AG09319 (cell line): ENCODE measurements around the gene SEPTIN3.

ENCODE experiments used
- DNase-seq: peaks from one replicate; pipeline ENCODE4 v3.0.0-alpha.2; 2010; ENCODE audit warnings: low read depth; ENCODE audit errors: extremely low read depth
- CTCF ChIP-seq: IDR thresholded peaks from 2 replicates; pipeline ENCODE4 v1.5.1; 2011; ENCODE audit warnings: low read depth, mild to moderate bottlenecking, inconsistent platforms, low read length, moderate library complexity

The SEPTIN3 gene

GRCh38 chr22:41968601-41969000 is 642 bp upstream of the SEPTIN3 start:
- no peak for TF ChIP-seq CTCF
- DNase-seq = no peak

DNA sequence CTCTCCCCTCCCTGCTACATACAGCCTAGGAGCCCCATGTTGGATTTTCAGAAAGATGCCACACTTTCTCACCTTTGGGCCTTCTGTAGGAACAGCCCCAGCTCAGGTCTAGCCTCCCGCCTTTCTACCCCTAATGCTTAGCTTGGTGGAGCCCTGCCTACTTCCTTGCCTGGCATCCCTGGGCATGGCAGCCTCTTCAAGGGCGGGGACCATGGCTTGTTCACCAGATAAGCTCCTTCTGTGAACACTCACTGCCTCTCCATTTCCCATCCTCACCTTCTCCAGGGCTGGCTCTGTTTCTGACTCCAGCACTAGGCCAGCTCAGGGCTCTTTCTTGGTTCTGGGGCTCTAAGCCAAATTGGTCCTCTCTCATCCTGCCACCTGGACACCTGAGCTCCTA is 1.4 kb downstream of the SEPTIN3 start:
- TF ChIP-seq CTCF = no peak
- DNase-seq = no peak

GRCh38 chr22:41971431-41971830 is 2.2 kb downstream of the SEPTIN3 start:
- DNase-seq = no peak
- no peak for TF ChIP-seq CTCF

GRCh38 chr22:41974691-41975290 is 5.5 kb downstream of the SEPTIN3 start:
- no peak for TF ChIP-seq CTCF
- no peak for DNase-seq

DNA sequence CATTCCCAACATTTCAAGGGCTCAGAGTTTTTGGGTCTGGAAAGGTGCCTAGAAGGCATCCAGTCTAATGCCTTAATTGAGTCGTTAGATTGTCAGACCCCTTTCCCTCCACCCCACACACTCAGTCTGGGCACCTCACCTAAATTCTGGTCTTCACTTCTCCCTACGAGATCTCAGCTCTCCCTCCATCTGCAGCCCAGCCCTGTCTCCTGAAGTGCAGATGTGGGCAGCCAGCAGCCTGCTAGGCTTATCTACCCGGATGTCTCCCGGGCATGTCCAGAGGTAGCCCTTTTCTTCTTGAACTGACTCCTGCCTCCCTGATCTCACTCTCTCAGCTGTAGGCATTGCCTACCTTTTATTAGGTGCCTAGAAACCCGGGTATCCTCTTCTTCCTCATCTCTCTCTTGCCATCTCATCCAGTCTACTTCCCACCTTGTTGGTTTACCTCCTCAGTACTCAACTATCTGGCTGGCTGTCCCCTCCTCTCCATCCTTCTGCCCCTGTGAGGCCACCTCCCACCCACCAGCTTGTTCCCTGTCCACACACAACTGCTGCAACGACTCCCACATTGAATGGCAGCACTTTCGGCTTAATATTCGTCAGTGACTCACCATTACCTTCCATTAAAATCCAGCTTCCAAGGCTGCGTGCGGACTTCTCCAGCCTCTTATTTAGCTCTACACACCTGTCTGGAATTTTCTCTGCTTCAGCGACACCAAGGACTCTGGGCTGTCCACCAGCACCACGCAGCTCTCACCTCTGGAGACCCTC is 6.2 kb downstream of the SEPTIN3 start:
- no peak for TF ChIP-seq CTCF

GRCh38 chr22:41976070-41976901 is 7.0 kb downstream of the SEPTIN3 start:
- TF ChIP-seq CTCF = no peak
- DNase-seq = no peak

More for the DNA sequence above, 6.2 kb downstream of the SEPTIN3 start:
- DNase-seq = no peak
